GM20431 (cell line): Measurements from ENCODE around the gene WNT7A.
"Not testable (repeated sequence)": the region's sequence is repeated elsewhere in the genome, so short reads cannot be mapped to it uniquely, and the experiment has no call there.

Source experiments
- in situ Hi-C: fragments of 300-500 bp; cut with MseI, MboI; formaldehyde crosslinking; loops from one replicate; pipeline ENCODE4 v1.15.0; 2020; ENCODE audit warnings: low sequenced_read_pairs; ENCODE audit not compliant: unreplicated experiment

The WNT7A gene

GRCh38 chr3:13869761-13870343 lies 10.0 kb downstream of the WNT7A start:
- in situ Hi-C loops = no loop called here

GRCh38 chr3:13868844-13869724 lies 10.8 kb downstream of the WNT7A start:
- in situ Hi-C loops = no loop called here

- in situ Hi-C loops = no loop called here
Measured at GRCh38 chr3:13867732-13868131, 12.1 kb downstream of the WNT7A start.

- in situ Hi-C loops = no loop called here
Measured at GRCh38 chr3:13866041-13866965, 13.6 kb downstream of the WNT7A start.

- in situ Hi-C loops = no loop called here
Measured at GRCh38 chr3:13865581-13865980, 14.3 kb downstream of the WNT7A start.

- in situ Hi-C loops = no loop called here
Measured at GRCh38 chr3:13865106-13865505, 14.8 kb downstream of the WNT7A start.

GRCh38 chr3:13863965-13864595 lies 15.8 kb downstream of the WNT7A start:
- in situ Hi-C loops = no loop called here

GRCh38 chr3:13863382-13863952 lies 16.4 kb downstream of the WNT7A start:
- in situ Hi-C loops = no loop called here

- in situ Hi-C loops = no loop called here
Measured at GRCh38 chr3:13861461-13861860, 18.4 kb downstream of the WNT7A start.

- in situ Hi-C loops = no loop called here
Measured at GRCh38 chr3:13860001-13860400, 19.9 kb downstream of the WNT7A start.

GRCh38 chr3:13858768-13859520 lies 20.9 kb downstream of the WNT7A start:
- in situ Hi-C loops = no loop called here

GRCh38 chr3:13857702-13858380 lies 22.0 kb downstream of the WNT7A start:
- in situ Hi-C loops = no loop called here

GRCh38 chr3:13856628-13857027 lies 23.2 kb downstream of the WNT7A start:
- in situ Hi-C loops = not testable (repeated sequence)

- in situ Hi-C loops = no loop called here
Measured at GRCh38 chr3:13856006-13856405, 23.9 kb downstream of the WNT7A start.

- in situ Hi-C loops = no loop called here
Measured at GRCh38 chr3:13854492-13854891, 25.4 kb downstream of the WNT7A start.

GRCh38 chr3:13853978-13854296 lies 25.9 kb downstream of the WNT7A start:
- in situ Hi-C loops = no loop called here

- in situ Hi-C loops = no loop called here
Measured at GRCh38 chr3:13853256-13853977, 26.5 kb downstream of the WNT7A start.

GRCh38 chr3:13852638-13853009 lies 27.2 kb downstream of the WNT7A start:
- in situ Hi-C loops = no loop called here
